Measurements from ENCODE around the gene PCYT1A.
"Not testable (repeated sequence)": the region's sequence is repeated elsewhere in the genome, so short reads cannot be mapped to it uniquely, and the experiment has no call there.

Gene PCYT1A

DNA sequence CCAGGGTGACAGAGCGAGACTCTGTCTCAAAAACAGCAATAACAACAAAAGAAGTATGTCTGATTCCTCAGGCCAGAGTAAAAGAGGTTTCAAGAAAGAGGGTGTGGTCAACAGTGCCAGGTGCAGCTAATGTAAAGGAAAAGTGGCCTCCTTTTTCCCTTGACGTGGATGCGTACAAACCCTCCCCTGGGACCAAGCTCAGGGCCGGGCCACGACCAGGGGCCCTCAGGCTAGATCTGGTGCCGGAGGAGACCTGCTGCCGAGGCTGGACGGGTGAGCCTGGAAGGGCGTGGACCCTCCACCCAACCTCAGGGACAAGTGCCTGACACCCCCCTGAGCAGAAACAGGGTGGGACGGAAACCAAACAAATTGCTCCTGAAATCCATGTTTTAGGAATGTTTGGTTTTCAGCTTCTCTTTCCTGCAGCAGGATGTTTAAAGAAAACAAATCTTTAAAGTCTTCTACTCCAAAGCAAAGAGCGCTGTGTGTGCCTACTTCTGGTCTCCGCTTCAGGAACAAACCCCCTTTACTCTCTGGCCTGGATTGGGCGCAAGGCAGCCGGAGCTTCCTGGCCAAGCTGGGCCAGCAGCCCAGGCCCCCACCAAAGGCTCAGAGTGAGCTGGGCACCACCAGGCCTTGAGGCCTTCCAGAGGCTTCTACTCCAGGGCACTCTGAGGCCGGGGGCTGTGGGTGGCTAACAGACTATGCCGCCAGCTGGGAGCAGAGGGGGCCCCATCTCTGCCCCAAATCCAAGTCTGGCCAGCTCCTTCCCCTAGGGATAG, 97.8 kb downstream of the PCYT1A start:
- no peak for FAIRE-seq

DNA sequence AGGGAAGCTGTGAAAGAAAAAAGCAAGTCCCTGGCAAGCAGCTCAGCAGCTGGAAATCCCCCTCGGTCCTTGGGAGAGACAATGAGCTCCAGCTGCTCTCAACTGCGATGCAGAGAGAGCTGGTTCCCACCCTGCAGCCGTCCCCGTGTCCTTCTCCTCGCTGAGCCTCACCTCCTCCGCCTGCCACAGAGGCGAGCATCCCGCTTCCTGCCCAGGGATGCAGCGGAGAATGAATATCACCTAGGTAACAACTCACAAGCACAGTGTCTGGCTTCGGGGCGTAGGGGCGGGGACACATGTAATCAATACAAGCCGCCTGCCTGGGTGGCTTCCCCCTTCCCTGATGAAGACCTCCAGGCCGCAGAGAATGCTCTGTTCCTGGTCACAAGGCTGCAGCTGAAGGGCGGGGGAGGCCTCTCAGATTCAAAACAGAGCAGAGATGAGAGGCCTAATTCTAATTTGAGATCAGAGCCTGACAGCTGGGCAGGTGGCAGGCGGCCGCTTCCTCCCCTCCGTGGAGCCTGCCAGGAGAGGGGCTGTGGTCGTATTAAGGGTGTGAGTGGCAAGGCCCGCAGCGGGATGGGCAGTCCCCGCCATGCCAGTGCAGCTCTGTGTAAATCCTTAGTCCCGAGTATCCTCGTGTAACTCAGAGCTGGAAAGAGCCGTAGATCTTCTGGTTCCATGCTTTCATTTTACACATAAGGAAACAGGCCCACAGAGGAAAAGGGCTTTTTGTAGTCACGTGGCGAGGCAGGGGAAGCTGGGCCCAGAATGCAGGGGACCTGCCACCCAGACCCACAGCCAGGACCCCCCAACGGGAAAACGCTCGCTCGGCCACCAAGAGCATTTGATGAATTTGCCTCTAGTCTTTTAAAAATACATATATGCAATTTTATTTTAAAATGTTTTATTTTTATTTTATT, 100.6 kb downstream of the PCYT1A start:
- no peak for FAIRE-seq

DNA sequence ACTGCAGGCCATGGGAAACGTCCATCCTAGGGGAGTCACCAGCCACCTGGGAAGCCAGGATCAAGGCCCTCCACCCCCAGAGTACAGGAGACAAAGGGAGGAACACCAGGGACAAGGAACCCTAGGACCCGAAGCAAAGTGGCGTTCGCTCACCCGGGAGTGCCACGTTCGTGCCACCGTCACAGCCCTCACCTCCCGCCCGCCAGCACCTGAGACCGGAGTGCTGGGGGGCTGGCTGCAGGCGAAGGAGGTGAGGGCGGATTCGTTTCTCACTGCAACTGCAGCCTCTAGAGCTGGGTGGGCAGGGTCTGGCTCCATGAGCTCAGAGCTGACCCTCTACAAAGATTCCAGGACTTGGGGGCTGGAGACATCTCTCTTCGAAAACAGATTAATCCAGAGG, 102.6 kb downstream of the PCYT1A start:
- no peak for FAIRE-seq

DNA sequence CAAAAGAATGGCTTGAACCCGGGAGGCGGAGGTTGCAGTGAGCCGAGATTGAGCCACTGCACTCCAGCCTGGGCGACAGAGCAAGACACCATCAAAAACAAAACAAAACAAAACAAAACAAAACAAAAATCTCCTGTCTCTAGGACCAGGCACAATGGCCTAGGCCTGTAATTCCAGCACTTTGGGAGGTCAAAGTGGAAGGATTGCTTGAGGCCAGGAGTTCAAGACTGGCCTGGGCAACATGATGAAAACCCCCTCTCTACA, 103.4 kb downstream of the PCYT1A start:
- FAIRE-seq = not testable (repeated sequence)

DNA sequence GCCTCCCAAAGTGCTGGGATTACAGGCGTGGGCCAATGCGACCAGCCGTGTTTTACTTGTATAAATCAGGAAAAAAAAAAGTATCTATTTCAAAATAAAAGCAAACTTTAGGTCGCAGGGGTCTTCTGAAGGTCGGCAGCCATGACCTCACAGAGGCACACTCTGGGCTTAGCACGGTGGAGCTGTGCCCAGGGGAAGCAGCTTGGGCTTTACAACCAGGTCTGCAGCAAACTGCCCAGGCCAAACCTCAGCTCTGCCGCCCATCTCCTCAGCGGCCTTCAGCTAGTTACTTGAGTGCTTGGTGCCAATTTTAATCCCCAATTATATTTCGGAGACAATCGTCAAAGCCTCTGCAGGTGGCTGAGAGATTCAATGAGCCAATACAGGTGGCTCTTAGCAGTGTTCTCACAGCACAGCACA, 106.4 kb downstream of the PCYT1A start:
- FAIRE-seq = no peak

DNA sequence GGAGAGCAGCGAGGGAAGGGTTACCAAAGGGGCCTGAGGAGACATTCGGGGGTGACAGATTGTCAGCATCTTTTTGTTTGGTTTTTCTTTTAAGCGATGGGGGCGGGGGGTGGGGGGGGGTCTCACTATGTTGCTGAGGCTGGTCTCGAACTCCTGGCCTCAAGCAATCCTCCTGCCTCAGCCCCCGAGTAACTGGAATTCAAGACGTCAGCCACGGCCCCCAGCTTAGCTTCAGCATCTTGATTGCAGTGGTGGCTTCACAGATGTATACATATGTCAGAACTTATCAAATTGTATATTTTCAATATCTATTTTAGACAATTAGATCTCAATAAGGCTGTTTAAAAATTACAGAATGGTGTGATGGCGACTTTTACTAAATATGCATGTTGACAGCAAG, 107.2 kb downstream of the PCYT1A start:
- no peak for FAIRE-seq

All from G401.6 (cell line).